GM23338 (cell line): Measurements from ENCODE around the gene TPMT.

ENCODE experiments used
- CREB1 ChIP-seq: fragments of 250-450 bp; sonication (Bioruptor Pico); IDR thresholded peaks from 2 replicates; pipeline ENCODE4 v1.5.0; 2020; ENCODE audit warnings: low read depth, mild to moderate bottlenecking, moderate library complexity
- CTCF ChIP-seq, 2 experiments: fragments of 200-600 bp in 1 of 2; sonication (generic) in 1 of 2; conservative IDR thresholded peaks; 2 replicates each; pipeline versions ENCODE4 v1.5.1 to v1.6.1; 2016 to 2017; ENCODE audit warnings: antibody characterized with exemption in 2 of 2, low read depth in 2 of 2, mild to moderate bottlenecking in 2 of 2, moderate library complexity in 1 of 2
- EZH2 ChIP-seq: fragments of 200-600 bp; sonication (generic); IDR thresholded peaks from one replicate; pipeline ENCODE4 v1.8.0; 2017; ENCODE audit warnings: antibody characterized with exemption, mild to moderate bottlenecking, low read depth; ENCODE audit not compliant: unreplicated experiment
- EZH2phosphoT487 ChIP-seq: fragments of 200-600 bp; sonication (generic); IDR thresholded peaks from one replicate; pipeline ENCODE4 v1.8.1; 2018; ENCODE audit warnings: antibody characterized with exemption; ENCODE audit not compliant: unreplicated experiment
- JUNB ChIP-seq: IDR thresholded peaks from one replicate; pipeline ENCODE4 v1.6.1; 2016; ENCODE audit warnings: antibody characterized with exemption; ENCODE audit not compliant: unreplicated experiment
- NANOG ChIP-seq: IDR thresholded peaks from 2 replicates; pipeline ENCODE4 v1.6.1; 2016; ENCODE audit warnings: antibody characterized with exemption, borderline replicate concordance
- POLR2AphosphoS5 ChIP-seq: IDR thresholded peaks from 2 replicates; pipeline ENCODE4 v1.6.1; 2016; ENCODE audit warnings: antibody characterized with exemption, low read depth
- REST ChIP-seq: IDR thresholded peaks from one replicate; pipeline ENCODE4 v1.6.1; 2018; ENCODE audit warnings: antibody characterized with exemption; ENCODE audit not compliant: unreplicated experiment
- STAT1 ChIP-seq: IDR thresholded peaks from one replicate; pipeline ENCODE4 v1.6.1; 2016; ENCODE audit warnings: antibody characterized with exemption; ENCODE audit not compliant: unreplicated experiment
- ZNF114 ChIP-seq: fragments of 250-450 bp; sonication (Bioruptor Pico); IDR thresholded peaks from 2 replicates; pipeline ENCODE4 v1.5.0; 2020; ENCODE audit warnings: mild to moderate bottlenecking, moderate library complexity
- ZNF331 ChIP-seq: fragments of 250-450 bp; sonication (Bioruptor Pico); IDR thresholded peaks from 2 replicates; pipeline ENCODE4 v1.5.0; 2020; ENCODE audit warnings: low read depth, mild to moderate bottlenecking, moderate library complexity

GRCh38 chr6:18151801-18152200 is 3.1 kb downstream of the TPMT start:
- TF ChIP-seq ZNF331 (no peak), CTCF (conservative IDR thresholded peaks at IDR 0.05; ENCODE audit: low read depth in 2 of 2) (no peak), EZH2 (no peak), POLR2AphosphoS5 (no peak), EZH2phosphoT487 (no peak), STAT1 (no peak), REST (no peak), JUNB (no peak), CREB1 (CRISPR knock-in tag) (no peak), ZNF114 (CRISPR knock-in tag) (no peak), NANOG (no peak)
